ENCODE data around the gene IGSF8. TPM values are rescaled to one million over a fixed set of nuclear protein-coding genes. Genes with fewer than 3 reads are reported as not detected.

IGSF8 gene
- polyA plus RNA-seq, 1 of the 3 experiments (the other 2 are of a cell fraction), result 67.9 TPM

GRCh38 chr1:160062230-160062532 is 36.2 kb downstream of the IGSF8 start:
- CTCF ChIA-PET, result interaction anchor here (1.2 to 3.3 kb wide), 4 partner anchors 9 to 23 kb away, joined by 3 to 18 read pairs (median 6); no protein-coding TSS in a partner anchor
- DNase-seq, result no peak
- H3K4me3 ChIP-seq (ENCODE audit: low read depth in 2 of 2, low read length in 1 of 2), result no peak overlapping the region
- no peak overlapping the region for H3K9ac ChIP-seq
- H4K20me1 ChIP-seq (ENCODE audit: insufficient read depth), result no peaks in the 10 kb centered on the region
- no peaks in the 10 kb centered on the region for H3K36me3 ChIP-seq (replicated peaks in 1 of 2; ENCODE audit: control insufficient read depth in 1 of 2, insufficient read depth in 2 of 2, low read length in 1 of 2)
- peaks cover 0 to 9% of the 10 kb centered on the region in 2 experiments; a peak in 1 of 4 replicates for H3K4me1 ChIP-seq (ENCODE audit: control insufficient read depth in 1 of 2, insufficient read depth in 2 of 2, low read depth in 1 of 2, low read length in 1 of 2)
- H2AFZ ChIP-seq (ENCODE audit: low read depth), result no peak overlapping the region
- 20% methylated on average over 1 of the region's 6 CpGs for whole genome bisulfite sequencing (ENCODE audit: low lambda C conversion rate)
- peaks cover 65% of the 10 kb centered on the region for H3K27me3 ChIP-seq (ENCODE audit: insufficient read depth)
- H3K9me3 ChIP-seq, result no peaks in the 10 kb centered on the region
- H3F3A ChIP-seq (replicated peaks; ENCODE audit: insufficient read depth), result no peaks in the 10 kb centered on the region
- TF ChIP-seq RAD21 (IDR thresholded peaks at IDR 0.05; ENCODE audit: low read length) (no peak), EZH2phosphoT487 (IDR thresholded peaks at IDR 0.05; ENCODE audit: borderline replicate concordance, low read depth) (no peak), CTCF (IDR thresholded peaks at IDR 0.05) (no peak), FOXM1 (IDR thresholded peaks at IDR 0.05; ENCODE audit: low read depth) (no peak), RXRA (IDR thresholded peaks at IDR 0.05; ENCODE audit: borderline replicate concordance, low read depth) (no peak), PBX3 (IDR thresholded peaks at IDR 0.05) (no peak), GATA2 (CRISPR knock-in tag; IDR thresholded peaks at IDR 0.05) (no peak), FOXJ3 (CRISPR knock-in tag; IDR thresholded peaks at IDR 0.05) (no peak), REST (IDR thresholded peaks at IDR 0.05; ENCODE audit: low read depth, low read length) (no peak), USF2 (IDR thresholded peaks at IDR 0.05; ENCODE audit: borderline replicate concordance, low read depth, low read length) (no peak), FOSL2 (IDR thresholded peaks at IDR 0.05; ENCODE audit: borderline replicate concordance, low read depth) (no peak), ZBTB33 (IDR thresholded peaks at IDR 0.05; ENCODE audit: borderline replicate concordance, low read depth) (no peak), JUND (IDR thresholded peaks at IDR 0.05) (no peak), MAX (IDR thresholded peaks at IDR 0.05; ENCODE audit: low read depth) (no peak), EP300 (IDR thresholded peaks at IDR 0.05; ENCODE audit: borderline replicate concordance in 1 of 2, low read depth in 1 of 2, low read length in 1 of 2) (no peak), RFX5 (IDR thresholded peaks at IDR 0.05; ENCODE audit: low read length) (no peak)
- H3K4me2 ChIP-seq, result no peak overlapping the region
- POLR2A ChIA-PET, result no interaction called here
- no peak overlapping the region for H3K27ac ChIP-seq (ENCODE audit: low read depth in 2 of 2, low read length in 1 of 2)
- H3K9me2 ChIP-seq, result no peaks in the 10 kb centered on the region
- H3K79me2 ChIP-seq (ENCODE audit: insufficient read depth), result no peaks in the 10 kb centered on the region

Data from SK-N-SH (cell line).